H9 (cell line): Measurements from ENCODE around the gene SAMD14. TPM values are rescaled to one million over a fixed set of nuclear protein-coding genes. Genes with fewer than 3 reads are reported as not detected.

Experiments
- DNase-seq: peaks from one replicate; pipeline ENCODE4 v3.0.0-alpha.2; 2017
- H2AFZ ChIP-seq: one replicate; pipeline ENCODE4 v1.6.1; 2013; ENCODE audit warnings: mild to moderate bottlenecking, low read length, control low read depth, moderate library complexity
- H2AK5ac ChIP-seq: 2 replicates; pipeline ENCODE4 v1.6.1; 2013; ENCODE audit warnings: low read length, control low read depth, mixed read lengths; ENCODE audit not compliant: insufficient read length
- H2BK120ac ChIP-seq: one replicate; pipeline ENCODE4 v1.6.1; 2013; ENCODE audit warnings: low read depth, mild to moderate bottlenecking, low read length, control low read depth, inconsistent platforms; ENCODE audit not compliant: poor library complexity, severe bottlenecking
- H2BK12ac ChIP-seq: 2 replicates; pipeline ENCODE4 v1.6.1; 2013; ENCODE audit warnings: low read length, control low read depth, mixed read lengths, low read depth; ENCODE audit not compliant: insufficient read length
- H2BK15ac ChIP-seq: 2 replicates; pipeline ENCODE4 v1.6.1; 2013; ENCODE audit warnings: low read depth, low read length, control low read depth
- H2BK20ac ChIP-seq: one replicate; pipeline ENCODE4 v1.6.1; 2013; ENCODE audit warnings: low read depth, mild to moderate bottlenecking, low read length, control low read depth, inconsistent platforms; ENCODE audit not compliant: poor library complexity, severe bottlenecking
- H2BK5ac ChIP-seq: 2 replicates; pipeline ENCODE4 v1.6.1; 2013; ENCODE audit warnings: low read length, control low read depth, mixed read lengths; ENCODE audit not compliant: insufficient read length
- H3K14ac ChIP-seq: 2 replicates; pipeline ENCODE4 v1.6.1; 2013; ENCODE audit warnings: low read length, control low read depth; ENCODE audit not compliant: insufficient read depth
- H3K18ac ChIP-seq: 2 replicates; pipeline ENCODE4 v1.6.1; 2013; ENCODE audit warnings: low read depth, mild to moderate bottlenecking, mixed read lengths, low read length, control low read depth; ENCODE audit not compliant: insufficient read length
- H3K23ac ChIP-seq: 2 replicates; pipeline ENCODE4 v1.6.1; 2013; ENCODE audit warnings: low read length, control low read depth, mixed read lengths, low read depth; ENCODE audit not compliant: insufficient read length
- H3K23me2 ChIP-seq: 2 replicates; pipeline ENCODE4 v1.6.1; 2013; ENCODE audit warnings: low read depth, mild to moderate bottlenecking, mixed read lengths, low read length, control low read depth; ENCODE audit not compliant: insufficient read length, poor library complexity, severe bottlenecking
- H3K27ac ChIP-seq: 2 replicates; pipeline ENCODE4 v1.5.1; 2013; ENCODE audit warnings: low read length, control low read depth, mixed read lengths, low read depth; ENCODE audit not compliant: insufficient read length
- H3K27me3 ChIP-seq: 2 replicates; pipeline ENCODE4 v1.6.1; 2013; ENCODE audit warnings: low read length, control low read depth, inconsistent platforms; ENCODE audit not compliant: insufficient read depth
- H3K4ac ChIP-seq: 2 replicates; pipeline ENCODE4 v1.6.1; 2013; ENCODE audit warnings: low read depth, mild to moderate bottlenecking, control low read depth, inconsistent platforms, low read length, moderate library complexity
- H3K4me1 ChIP-seq: 2 replicates; pipeline ENCODE4 v1.6.1; 2013; ENCODE audit warnings: low read length, control low read depth, inconsistent platforms; ENCODE audit not compliant: insufficient read depth
- H3K4me2 ChIP-seq: 2 replicates; pipeline ENCODE4 v1.6.1; 2013; ENCODE audit warnings: low read length, control low read depth, mixed read lengths; ENCODE audit not compliant: insufficient read length, insufficient read depth
- H3K56ac ChIP-seq: 2 replicates; pipeline ENCODE4 v1.6.1; 2013; ENCODE audit warnings: low read depth, mild to moderate bottlenecking, mixed read lengths, low read length, control low read depth; ENCODE audit not compliant: insufficient read length
- H3K79me1 ChIP-seq: 2 replicates; pipeline ENCODE4 v1.6.1; 2013; ENCODE audit warnings: low read depth, mild to moderate bottlenecking, moderate library complexity, low read length, control low read depth, inconsistent platforms; ENCODE audit not compliant: insufficient read depth, poor library complexity, severe bottlenecking
- H3K79me2 ChIP-seq: 2 replicates; pipeline ENCODE4 v1.6.1; 2013; ENCODE audit warnings: low read length, control low read depth, inconsistent platforms; ENCODE audit not compliant: insufficient read depth
- H3K9ac ChIP-seq: 2 replicates; pipeline ENCODE4 v1.6.1; 2013; ENCODE audit warnings: low read length, control low read depth, mixed read lengths; ENCODE audit not compliant: insufficient read length; ENCODE audit errors: extremely low read depth
- H3K9me3 ChIP-seq: one replicate; pipeline ENCODE4 v1.6.1; 2013; ENCODE audit warnings: low read depth, low read length, inconsistent platforms; ENCODE audit not compliant: control insufficient read depth
- H3T11ph ChIP-seq: one replicate; pipeline ENCODE4 v1.6.1; 2013; ENCODE audit warnings: mild to moderate bottlenecking, low read length, control low read depth, inconsistent platforms
- H4K20me1 ChIP-seq: one replicate; pipeline ENCODE4 v1.6.1; 2013; ENCODE audit not compliant: control insufficient read depth, insufficient read length, insufficient read depth
- H4K5ac ChIP-seq: 2 replicates; pipeline ENCODE4 v1.6.1; 2013; ENCODE audit warnings: low read depth, mild to moderate bottlenecking, mixed read lengths, low read length, control low read depth; ENCODE audit not compliant: insufficient read length
- H4K8ac ChIP-seq: replicated peaks from 2 replicates; pipeline ENCODE4 v1.6.1; 2013; ENCODE audit warnings: low read length, control low read depth, mixed read lengths, low read depth; ENCODE audit not compliant: insufficient read length
- H4K91ac ChIP-seq: 2 replicates; pipeline ENCODE4 v1.6.1; 2013; ENCODE audit warnings: low read depth, mild to moderate bottlenecking, moderate library complexity, mixed read lengths, low read length, control low read depth; ENCODE audit not compliant: insufficient read length
- H3K27ac Mint-ChIP-seq, 3 experiments: 2 replicates in 2 of 3; 3 replicates in 1 of 3; pipeline ENCODE4 v1.8.0; 2020 to 2021; ENCODE audit warnings: mixed read lengths in 3 of 3, mild to moderate bottlenecking in 1 of 3, moderate library complexity in 1 of 3
- H3K27me3 Mint-ChIP-seq: 2 replicates; pipeline ENCODE4 v1.8.0; 2021; ENCODE audit warnings: low read depth, mild to moderate bottlenecking, moderate library complexity, mixed read lengths
- H3K36me3 Mint-ChIP-seq, 3 experiments: 2 replicates in 2 of 3; 3 replicates in 1 of 3; pipeline ENCODE4 v1.8.0; 2020 to 2021; ENCODE audit warnings: low read depth in 3 of 3, mixed read lengths in 3 of 3; ENCODE audit not compliant: insufficient read depth in 1 of 3
- H3K4me1 Mint-ChIP-seq, 2 experiments: 2 replicates each; pipeline ENCODE4 v1.8.0; 2020; ENCODE audit warnings: mixed read lengths in 2 of 2
- H3K4me3 Mint-ChIP-seq, 2 experiments: 2 replicates in 1 of 2; 3 replicates in 1 of 2; pipeline ENCODE4 v1.8.0; 2020 to 2021; ENCODE audit warnings: mild to moderate bottlenecking in 2 of 2, mixed read lengths in 2 of 2, moderate library complexity in 1 of 2
- H3K9me3 Mint-ChIP-seq, 2 experiments: 2 replicates in 1 of 2; 3 replicates in 1 of 2; pipeline ENCODE4 v1.8.0; 2020; ENCODE audit warnings: mild to moderate bottlenecking in 2 of 2, mixed read lengths in 2 of 2, moderate library complexity in 1 of 2
- WGBS: extraction: QIAGEN DNeasy Blood & Tissue Kit; methylation state at CpG from one replicate; pipeline ENCODE4 v1.1.7; 2013; ENCODE audit warnings: missing lambda C conversion rate, low lambda C conversion rate, mixed read lengths; ENCODE audit not compliant: insufficient read length; ENCODE audit errors: extremely low coverage; 5-methylcytosine and 5-hydroxymethylcytosine counted together
- total RNA-seq: library from RNA; stranded (reverse); gene quantifications from 2 replicates; pipeline ENCODE4 v1.2.1, GENCODE V29; 2021
- TF ChIP-seq, protein P1 (sequence below): fragments of 200-600 bp; sonication (generic); conservative IDR thresholded peaks from 3 replicates; pipeline ENCODE4 v1.8.0; 2021; ENCODE audit warnings: antibody characterized with exemption, mild to moderate bottlenecking

SAMD14 gene
- total RNA-seq, 1 experiment from 2014 or later = 5.9 TPM

DNA sequence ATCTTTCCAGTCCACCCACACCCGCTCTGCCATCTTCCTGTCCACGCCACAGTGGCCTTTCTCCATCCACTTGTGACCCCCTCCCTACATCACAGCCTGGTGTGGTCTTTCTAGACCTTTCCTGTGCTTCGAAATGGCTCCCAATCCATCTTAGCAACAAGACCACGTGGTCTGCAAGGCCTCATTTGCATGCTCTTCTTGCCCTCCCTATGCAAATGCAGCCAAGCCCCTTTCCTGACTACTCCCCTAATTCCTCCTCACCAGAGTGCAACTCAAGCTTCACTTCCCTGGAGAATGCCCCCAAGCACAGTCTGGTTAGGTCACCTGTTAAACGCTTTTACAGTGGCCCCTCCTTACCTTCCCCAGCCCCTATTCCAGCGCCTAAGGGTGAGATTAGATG is 14.4 kb upstream of the SAMD14 start:
- peaks cover 9% of the 10 kb centered on the region for H3K27me3 Mint-ChIP-seq
- H3K9me3 ChIP-seq = no peaks in the 10 kb centered on the region
- WGBS = no CpG with 5 or more reads among the region's 6 CpGs
- H3K9me3 Mint-ChIP-seq = no peaks in the 10 kb centered on the region
- peaks cover 30 to 50% of the 10 kb centered on the region in 2 experiments for H3K4me1 Mint-ChIP-seq
- H4K20me1 ChIP-seq = peaks cover 1% of the 10 kb centered on the region
- peaks cover 19 to 58% (median 47%) of the 10 kb centered on the region in 3 experiments; a peak in 6 of 7 replicates for H3K36me3 Mint-ChIP-seq
- H2BK5ac ChIP-seq = no peak overlapping the region
- H3K9ac ChIP-seq = no peak overlapping the region
- H3K4me1 ChIP-seq = no peaks in the 10 kb centered on the region; the same call in 1 of the 2 replicates
- no peak overlapping the region for H4K8ac ChIP-seq
- no peak overlapping the region for H2BK20ac ChIP-seq
- TF ChIP-seq, protein P1, sequence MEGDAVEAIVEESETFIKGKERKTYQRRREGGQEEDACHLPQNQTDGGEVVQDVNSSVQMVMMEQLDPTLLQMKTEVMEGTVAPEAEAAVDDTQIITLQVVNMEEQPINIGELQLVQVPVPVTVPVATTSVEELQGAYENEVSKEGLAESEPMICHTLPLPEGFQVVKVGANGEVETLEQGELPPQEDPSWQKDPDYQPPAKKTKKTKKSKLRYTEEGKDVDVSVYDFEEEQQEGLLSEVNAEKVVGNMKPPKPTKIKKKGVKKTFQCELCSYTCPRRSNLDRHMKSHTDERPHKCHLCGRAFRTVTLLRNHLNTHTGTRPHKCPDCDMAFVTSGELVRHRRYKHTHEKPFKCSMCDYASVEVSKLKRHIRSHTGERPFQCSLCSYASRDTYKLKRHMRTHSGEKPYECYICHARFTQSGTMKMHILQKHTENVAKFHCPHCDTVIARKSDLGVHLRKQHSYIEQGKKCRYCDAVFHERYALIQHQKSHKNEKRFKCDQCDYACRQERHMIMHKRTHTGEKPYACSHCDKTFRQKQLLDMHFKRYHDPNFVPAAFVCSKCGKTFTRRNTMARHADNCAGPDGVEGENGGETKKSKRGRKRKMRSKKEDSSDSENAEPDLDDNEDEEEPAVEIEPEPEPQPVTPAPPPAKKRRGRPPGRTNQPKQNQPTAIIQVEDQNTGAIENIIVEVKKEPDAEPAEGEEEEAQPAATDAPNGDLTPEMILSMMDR = no peak
- H3K4me3 Mint-ChIP-seq = no peak overlapping the region
- no peak overlapping the region for H2BK120ac ChIP-seq
- no peak overlapping the region for H3K4ac ChIP-seq
- no peaks in the 10 kb centered on the region for H3K79me2 ChIP-seq
- H2BK15ac ChIP-seq = no peak overlapping the region
- H3K79me1 ChIP-seq = no peaks in the 10 kb centered on the region
- no peak overlapping the region for H4K5ac ChIP-seq
- no peaks in the 10 kb centered on the region; the same call in 1 of the 2 replicates for H3K27me3 ChIP-seq
- no peak for DNase-seq
- no peak overlapping the region for H4K91ac ChIP-seq
- no peak overlapping the region for H3K4me2 ChIP-seq
- peak overlapping the region in 1 of 3 experiments; percentile 70; a peak in 1 of 7 replicates for H3K27ac Mint-ChIP-seq
- H3K14ac ChIP-seq = no peak overlapping the region
- no peak overlapping the region for H3K56ac ChIP-seq
- H3K27ac ChIP-seq = no peak overlapping the region
- no peak overlapping the region for H3T11ph ChIP-seq
- H2AFZ ChIP-seq = no peak overlapping the region
- no peak overlapping the region for H3K18ac ChIP-seq
- no peak overlapping the region for H3K23ac ChIP-seq
- H3K23me2 ChIP-seq = peaks cover 11% of the 10 kb centered on the region
- H2AK5ac ChIP-seq = no peak overlapping the region
- no peak overlapping the region for H2BK12ac ChIP-seq
